HG02623 (cell line): Measurements from ENCODE around the gene LRIG2.
"Not testable (repeated sequence)": the region's sequence is repeated elsewhere in the genome, so short reads cannot be mapped to it uniquely, and the experiment has no call there.

Experiments used
- ATAC-seq: cut with Tn5 transposase; IDR thresholded peaks from one replicate; pipeline ENCODE4 v1.9.1; 2021; ENCODE audit warnings: moderate library complexity; ENCODE audit not compliant: unreplicated experiment

The LRIG2 gene

DNA sequence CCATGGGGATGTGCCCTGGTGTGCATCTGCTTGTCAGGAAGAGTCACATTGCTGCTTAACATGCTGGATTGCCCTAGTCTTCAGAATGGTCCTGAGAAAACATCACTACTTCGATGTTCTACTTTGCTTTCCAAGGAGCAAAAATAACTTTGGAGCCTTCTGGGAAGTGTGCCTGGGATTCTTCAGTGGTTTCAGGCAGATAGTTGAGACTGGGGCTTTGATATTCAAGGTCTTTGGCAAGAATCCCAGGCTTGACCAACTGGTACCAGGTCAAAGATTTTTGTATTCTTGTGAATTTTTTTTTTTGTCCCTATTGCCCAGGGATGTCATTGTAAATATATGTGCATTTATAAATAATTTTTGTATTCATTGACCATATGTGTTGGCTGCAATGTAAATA, 51.4 kb downstream of the LRIG2 start:
- no peak for ATAC-seq

DNA sequence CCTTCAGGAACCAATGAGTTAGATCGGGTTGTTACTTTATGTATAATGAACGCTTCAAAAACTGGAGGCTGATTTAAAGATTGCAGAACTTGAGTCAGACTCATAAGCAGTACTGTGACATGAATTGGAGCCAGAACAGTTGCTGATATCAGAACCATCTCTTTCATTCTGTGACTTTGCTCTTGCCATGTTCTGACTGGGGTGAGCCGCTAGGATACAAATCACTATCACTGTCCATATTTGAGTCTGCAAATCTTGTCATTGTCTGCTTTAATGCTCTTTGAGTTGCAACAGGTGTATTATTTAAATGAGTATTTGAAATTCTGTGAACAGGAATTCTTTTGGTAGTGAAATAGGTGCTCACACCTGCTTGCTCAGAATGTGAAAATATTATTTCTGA, 52.5 kb downstream of the LRIG2 start:
- no peak for ATAC-seq

DNA sequence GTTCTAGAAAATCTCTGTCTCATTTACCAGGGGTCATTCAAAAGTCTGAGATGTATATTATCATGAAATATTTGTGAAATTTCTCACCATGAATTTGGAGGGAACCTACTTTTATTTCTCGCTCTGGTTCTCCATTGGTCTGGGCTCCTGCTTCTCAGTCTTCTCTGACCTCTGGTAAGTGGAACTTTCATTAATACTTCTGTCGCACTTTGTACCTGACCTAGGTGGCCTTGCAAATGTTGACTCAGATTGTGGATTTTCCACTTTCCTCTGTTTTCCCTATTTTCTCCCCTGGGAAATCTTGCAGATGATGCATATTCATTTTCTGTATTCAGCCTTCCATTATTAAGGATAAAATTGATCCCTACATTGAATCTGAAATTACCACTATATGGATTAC, 53.2 kb downstream of the LRIG2 start:
- ATAC-seq, result no peak

DNA sequence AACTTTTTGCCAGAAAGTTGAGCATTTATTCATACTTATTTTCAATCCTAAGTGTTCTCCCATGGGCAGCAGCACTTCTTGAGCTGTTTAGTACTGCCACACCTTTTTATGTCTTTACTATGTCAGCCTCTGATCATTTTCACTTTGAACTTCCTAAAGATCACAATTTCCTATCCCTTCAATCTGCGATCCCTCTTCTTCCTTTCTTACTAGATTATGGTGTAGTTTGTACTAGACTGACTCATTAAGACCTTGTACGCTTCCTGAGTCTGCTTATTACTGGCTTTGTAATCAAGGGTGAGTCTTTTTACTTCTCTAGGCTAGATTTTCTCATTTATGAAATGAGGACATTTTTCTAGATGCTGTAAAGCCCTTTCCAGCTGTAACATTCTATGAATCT, 55.1 kb downstream of the LRIG2 start:
- no peak for ATAC-seq

DNA sequence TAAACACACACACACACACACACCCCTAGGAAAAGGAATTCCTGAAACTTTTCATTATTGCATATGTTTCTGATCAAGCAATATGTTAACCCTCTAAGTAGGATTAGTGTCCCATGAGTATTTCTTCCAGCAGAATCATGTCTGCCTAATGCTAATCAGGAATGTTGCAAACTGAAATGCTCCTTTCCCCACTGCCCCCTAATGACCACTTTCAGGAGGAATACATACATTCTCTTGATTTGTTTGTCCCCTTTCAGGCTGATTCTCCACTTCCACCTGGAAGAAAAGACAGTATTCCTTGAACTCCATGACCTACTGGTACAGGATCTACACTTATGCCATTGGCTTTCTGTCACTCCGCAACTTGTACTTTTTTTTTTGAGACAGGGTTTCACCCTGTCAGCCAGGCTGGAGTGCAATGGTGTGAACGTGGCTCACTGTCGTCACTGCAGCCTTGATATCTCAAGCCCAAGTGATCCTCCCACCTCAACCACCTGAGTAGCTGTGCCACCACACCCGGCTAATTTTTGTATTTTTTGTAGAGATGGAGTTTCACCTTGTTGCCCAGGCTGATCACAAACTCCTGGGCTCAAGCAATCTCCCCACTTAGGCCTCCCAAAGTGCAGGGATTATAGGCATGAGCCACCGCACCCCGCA, 56.7 kb downstream of the LRIG2 start:
- ATAC-seq, result no peak

DNA sequence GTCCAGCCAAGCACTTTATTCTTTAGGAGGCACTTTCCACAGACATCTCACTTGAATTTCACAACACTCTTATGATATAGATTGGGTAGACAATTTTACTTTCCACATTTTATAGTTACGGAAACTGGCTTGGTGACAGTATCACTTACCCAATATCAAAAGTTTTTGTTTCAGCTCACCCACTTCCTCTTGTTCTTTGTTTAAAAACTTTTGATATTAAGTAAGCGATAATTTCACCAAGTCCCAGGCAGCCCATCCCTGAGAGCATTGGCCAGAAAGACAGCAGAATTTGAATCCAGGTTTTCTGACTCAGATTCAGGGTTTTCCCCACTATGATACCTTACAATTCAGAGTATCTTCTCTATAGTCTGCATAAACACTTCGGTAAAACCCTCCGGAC, 60.0 kb downstream of the LRIG2 start:
- ATAC-seq, result no peak

DNA sequence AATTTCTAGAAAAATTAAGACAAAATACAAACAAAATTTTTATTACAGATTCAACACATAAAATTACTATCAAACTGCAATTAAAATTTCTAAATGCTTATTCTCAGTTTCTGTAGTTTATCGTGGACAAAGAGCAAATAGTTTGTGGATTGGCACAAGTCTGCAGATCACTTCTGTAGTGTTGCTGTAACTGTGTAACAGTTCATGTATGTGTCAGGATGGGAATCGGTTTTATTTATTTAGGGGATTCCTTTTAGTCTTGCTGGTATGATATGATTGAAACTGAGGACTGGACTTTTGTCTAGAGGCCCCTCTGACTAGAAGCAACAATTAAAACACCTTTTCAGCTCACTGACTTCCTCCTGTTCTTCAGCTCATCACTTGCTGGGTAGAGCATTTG, 60.8 kb downstream of the LRIG2 start:
- no peak for ATAC-seq

DNA sequence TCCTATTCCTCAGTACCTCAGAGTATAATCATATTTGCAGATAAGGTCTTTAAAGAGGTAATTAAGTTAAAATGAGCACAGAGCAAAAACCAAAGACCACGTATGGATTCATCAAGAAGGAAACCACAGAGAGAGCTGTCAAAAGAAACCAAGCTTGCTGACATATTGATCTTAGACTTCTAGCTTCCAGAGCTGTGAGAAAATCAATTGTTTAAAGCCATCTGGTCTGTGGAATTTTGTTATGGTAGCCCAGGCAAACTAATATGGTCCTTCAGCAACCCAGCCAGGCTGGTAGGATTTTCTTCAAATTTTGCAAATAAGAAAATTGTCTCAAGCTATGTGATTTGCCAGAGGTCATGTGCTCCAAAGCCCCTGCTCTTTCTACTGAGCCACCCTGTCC, 62.5 kb downstream of the LRIG2 start:
- ATAC-seq, result no peak

DNA sequence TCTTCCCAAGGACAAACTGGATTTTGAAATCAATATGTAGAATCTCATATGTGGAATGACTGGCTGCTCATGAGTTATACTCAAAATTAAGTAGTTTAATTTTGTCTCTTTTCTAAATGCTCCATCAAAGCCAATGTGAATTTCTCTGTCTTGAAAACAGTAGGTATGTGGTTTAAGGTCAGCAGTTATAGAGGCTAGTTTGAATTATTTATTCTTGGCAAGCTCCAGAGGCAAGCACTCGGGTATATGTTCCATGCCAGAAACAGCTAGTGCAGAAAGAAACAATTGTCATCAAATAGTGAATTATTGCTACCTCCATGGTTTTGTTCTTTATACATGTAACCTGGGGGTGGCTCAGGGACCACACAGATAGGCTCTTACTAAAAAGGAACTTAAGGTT, 63.5 kb downstream of the LRIG2 start:
- ATAC-seq, result no peak

DNA sequence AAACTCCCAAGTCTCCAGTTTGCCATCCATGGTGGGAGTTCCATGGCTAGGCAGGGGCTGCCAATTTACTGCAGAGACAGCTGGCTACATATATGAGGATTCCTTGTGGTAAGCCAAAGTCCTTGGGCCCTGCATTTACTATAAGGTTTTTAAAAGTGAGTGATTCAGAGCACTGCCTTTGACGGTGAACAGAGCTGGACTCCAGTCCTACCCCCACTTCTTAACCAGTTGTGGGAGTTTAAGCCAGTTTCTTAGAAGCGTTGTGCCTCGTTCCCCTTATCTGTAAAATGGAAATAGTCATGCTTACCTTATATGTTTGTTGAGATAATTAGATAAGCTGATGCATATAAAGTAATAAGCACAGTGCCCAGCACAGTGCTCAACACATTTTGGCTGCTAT, 64.6 kb downstream of the LRIG2 start:
- no peak for ATAC-seq

DNA sequence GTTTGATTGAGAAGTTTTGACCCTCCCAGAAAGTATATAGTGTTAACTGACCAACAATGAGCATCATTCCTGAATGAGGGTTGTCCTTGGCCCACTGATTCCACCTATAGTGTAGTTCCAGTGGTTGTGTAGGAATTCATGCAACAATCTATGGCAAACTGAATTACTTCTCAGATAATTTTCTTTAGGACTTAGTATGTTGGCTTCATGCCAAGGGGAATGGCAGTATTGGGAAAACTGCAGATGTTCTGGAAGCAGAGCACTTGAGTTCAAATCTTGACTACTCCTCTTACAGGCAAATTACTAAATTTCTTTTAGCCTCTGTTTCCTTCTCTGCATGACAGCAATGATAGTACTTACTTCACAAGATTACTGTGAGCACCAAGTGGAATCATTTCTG, 65.8 kb downstream of the LRIG2 start:
- no peak for ATAC-seq

DNA sequence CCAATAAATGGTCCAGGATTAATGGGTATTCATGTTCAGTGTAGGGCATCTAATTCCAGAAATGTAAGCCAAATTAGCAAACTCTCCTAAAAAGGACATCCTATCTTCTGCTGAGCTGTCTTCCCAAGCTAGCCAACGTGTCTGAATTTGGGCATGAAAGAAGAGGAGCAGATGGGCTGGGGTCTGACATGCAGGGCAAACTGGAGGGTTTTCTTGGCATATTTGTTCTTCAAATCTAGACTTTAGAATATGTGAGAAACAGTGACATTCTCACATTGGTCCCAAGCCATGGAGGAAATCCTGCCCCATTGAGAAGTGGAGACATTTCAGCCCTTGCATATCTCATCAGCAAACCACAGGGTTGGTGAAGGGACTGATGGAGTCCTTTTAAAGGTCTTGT, 67.2 kb downstream of the LRIG2 start:
- ATAC-seq, result no peak

DNA sequence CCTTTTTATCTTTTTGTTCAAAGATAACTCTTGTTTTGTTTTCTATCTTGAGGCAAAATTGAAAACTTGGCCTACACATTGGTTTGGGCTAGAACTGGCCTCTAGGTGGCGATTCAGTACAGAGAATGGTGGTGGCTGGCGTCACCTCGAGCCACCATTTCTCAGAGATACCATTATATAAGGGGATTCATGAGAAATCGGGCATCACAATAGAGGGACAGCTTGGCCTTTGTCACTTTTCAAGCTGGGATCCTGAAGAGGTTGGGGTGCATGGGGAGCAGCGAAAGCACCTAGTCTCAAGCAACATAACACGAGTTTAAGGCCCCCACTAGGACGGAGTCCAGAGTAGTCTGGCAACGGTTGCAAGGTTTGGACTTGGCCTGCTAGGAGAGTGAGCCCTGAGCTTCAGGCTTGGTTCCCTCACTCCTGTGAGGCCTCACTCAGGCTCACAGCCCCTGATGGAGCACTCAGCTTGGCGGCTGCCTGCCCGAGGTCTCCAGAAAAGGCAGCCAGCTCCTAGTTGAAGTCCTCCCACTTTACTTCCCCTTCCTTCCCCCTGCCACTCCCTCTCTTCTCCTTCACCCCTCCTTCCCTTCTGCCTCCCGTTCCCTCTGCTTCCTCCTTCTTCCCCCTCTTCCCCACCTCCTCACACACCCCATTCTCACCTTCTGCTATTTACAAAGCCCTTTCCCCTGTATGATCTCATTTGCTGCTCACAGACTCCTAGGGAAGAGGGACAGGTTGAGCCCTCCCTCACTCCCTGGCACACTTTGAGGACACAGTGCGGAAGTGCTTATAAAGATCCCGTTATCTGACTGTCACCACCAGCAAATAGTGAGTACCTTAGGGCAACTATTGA, 67.8 kb downstream of the LRIG2 start:
- ATAC-seq, result peak; percentile 63

DNA sequence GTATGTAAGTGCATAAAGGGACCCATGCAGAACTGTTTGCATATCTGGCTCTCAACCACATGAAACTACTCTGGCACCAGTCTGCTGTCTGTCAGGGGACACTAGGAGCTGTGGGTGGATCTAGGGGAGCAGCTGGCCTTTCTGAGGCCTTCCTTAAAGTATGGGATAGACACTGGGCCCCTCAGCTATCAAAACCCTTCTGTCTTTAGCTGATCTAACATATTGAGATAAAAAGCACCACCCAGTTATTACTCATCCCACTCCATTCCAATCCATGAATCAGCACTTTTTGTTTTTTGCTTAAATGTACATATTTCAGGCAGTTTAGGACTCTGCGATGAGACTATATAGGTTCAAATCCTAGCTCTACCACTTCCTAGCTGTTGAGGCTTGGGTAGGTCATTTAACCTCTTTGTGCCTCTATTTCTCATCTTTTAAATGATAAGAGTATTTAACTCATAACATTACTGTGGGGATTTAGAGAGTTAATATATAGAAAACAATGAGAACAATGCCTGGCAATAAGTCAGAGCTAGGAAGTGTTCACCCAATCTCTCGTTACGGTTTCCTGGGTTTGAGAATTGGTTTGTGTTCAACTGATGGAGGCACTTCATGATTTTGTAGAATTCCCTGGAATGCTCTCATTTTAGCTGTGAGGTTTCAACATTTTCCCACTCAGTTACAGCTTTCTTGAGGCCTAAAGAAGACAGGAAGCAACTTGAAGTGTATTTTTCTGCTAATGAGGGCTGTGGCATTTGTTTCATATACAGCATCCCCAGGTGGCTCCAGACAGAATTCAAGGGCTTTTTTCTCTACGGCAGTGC, 68.9 kb downstream of the LRIG2 start:
- ATAC-seq, result no peak

DNA sequence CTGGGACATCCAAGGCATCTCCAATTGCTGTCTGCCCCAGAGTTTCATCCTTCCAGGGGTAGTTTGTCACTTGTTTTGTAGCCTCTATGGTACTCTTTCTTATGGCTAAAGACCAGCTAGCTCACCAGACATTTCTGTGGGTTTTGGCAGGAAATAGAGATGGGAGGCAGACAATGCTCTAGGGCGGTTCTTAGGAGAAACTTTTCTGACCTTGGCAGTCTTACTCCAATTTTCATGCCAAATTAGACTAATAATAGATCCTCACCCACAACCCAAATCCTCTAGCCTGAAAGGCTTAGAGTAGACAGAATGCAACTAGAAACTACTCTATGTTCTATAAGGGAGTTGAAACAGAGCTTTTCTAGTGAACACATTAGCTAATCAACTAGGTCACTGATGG, 69.8 kb downstream of the LRIG2 start:
- ATAC-seq, result no peak

DNA sequence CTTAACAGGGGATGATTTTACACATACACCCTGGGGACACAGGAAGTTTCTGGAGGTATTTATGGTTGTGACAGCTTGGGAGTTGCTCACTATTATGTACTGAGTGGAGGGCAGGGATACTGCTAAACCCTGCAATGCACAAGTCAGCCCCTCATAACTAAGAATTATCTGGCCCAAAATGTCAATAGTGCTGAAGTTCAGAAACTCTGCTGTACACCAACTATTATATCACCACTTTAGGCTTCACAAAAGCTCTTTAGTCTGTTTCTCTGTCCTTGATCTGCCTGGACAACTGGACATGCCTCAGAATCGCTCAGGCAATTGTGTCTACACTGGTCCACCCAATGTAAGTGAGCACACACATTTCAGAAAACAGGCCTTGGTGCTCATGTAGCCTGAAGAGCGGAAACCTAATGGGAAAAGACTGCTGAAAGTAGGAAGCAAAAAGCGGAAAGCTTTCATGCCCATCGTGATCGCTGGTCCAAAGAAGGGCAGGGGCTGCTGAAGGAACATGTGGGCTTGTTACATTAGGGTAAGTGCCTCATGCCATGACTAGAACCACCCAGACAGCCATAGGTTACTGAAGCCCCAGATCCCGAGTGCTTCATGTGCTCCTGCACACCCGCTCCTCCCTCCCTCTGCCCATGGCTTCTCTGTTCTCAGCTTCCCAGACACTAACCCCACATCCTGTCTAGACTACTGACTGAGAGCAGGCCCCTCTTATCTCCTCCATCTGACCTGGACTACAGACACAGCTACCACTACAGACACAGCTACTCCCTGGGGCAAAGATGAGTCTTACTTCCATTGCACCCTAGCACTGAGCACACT, 73.5 kb downstream of the LRIG2 start:
- ATAC-seq, result no peak

DNA sequence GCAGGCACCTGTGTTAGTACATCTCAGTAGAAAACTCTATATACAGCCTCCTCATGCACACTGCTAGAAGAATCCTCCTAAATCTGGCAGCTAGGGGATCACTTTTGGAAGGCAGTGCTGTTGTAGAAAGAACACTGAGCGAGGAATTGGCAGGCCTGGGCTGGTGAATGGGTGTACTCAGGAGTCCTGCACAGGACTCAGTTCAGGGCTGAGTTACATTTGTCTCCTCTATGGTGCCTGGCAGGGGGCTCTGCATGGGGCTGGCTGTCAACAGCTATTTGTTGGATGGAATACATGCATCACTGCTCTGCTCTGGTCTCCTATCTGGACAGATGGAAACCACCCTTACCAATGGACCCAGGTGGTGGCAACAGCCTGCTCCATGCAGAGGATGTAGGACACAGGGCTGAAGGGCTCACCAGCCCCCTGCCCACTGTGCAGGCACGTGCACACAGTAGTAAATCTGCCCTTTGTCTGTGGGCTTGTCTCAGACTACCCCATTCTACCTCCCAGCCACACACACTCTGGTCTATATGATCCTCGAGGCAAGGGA, 74.2 kb downstream of the LRIG2 start:
- ATAC-seq, result no peak

DNA sequence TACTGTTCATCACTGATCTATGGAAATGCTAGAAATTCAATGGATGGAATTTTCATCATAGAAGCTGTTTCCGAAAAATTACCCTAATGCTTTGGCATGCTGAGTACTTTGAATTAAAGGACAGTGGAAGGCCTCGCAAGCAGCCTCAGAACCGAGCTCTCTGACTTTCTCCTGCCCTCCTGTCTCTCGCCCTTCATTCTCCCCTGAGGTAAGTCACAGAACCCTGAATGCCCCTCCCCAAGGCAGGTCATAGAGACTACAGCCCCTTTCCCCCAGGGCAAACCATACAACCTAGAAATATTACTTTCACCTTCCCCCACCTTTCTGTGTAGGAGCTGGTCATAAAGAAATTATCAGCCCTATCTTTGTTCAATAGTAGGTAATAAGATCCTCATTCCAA, 74.8 kb downstream of the LRIG2 start:
- no peak for ATAC-seq

DNA sequence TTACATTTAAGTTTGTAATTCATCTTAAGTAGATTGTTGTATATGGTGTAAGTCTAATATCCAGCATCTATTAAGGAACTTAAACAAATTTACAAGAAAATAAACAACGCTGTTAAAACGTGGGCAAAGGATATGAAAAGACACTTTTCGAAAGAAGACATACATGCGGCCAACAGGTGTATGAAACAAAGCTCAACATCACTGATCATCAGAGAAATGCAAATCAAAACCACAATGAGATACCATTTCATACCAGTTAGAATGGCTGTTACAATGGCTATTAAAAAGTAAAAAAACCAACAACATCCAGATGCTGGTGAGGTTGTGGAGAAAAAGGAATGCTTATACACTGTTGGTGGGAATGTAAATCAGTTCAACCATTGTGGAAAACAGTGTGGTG, 77.5 kb downstream of the LRIG2 start:
- ATAC-seq, result not testable (repeated sequence)

DNA sequence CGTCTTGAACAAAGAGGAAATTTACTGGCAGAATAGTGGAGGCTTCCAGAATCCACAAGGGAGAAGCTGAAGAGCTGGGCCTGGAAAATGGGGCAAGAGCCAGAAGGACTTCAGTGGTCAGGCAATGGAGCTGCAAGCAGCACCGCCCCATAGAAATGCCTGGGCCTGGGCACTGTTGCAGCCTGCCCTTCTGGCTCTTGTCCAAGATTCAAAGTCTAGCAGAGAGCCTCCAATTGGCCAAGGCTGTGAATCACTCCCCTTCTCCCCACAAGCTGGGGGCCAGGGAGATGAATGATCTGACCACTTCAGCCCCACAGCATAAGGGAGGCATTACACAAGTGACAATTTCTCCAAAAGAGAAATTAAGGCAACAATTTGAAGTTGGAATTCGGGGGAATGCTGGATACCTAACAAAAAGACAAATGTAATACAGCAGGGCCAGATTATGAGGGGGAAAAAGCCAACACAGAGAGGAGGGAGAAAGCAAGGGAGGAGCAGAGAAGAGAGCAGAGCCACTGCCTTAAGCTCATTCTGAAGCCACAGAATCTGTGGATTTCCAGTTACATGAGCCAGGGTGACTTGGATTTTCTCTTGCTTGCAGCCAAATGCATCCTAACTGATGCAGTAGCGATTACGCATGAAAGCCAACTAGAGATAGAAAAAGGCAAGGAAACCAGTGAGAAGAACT, 80.3 kb downstream of the LRIG2 start:
- no peak for ATAC-seq
